ENCODE results near the gene SLC9C1. TPM values are rescaled to one million over a fixed set of nuclear protein-coding genes. Genes with fewer than 3 reads are reported as not detected.

SLC9C1 gene
- total RNA-seq, 3 donors from 2014 or later: 0.15 to 0.48 TPM; not detected in 1

- Histone ChIP-seq H3K27ac (no peak overlapping the region), H3K9me3 (no peaks in the 10 kb centered on the region), H3K4me1 (no peaks in the 10 kb centered on the region), H3K27me3 (no peaks in the 10 kb centered on the region), H3K4me3 (no peak overlapping the region), H3K36me3 (no peaks in the 10 kb centered on the region)
- TF ChIP-seq, protein P1, sequence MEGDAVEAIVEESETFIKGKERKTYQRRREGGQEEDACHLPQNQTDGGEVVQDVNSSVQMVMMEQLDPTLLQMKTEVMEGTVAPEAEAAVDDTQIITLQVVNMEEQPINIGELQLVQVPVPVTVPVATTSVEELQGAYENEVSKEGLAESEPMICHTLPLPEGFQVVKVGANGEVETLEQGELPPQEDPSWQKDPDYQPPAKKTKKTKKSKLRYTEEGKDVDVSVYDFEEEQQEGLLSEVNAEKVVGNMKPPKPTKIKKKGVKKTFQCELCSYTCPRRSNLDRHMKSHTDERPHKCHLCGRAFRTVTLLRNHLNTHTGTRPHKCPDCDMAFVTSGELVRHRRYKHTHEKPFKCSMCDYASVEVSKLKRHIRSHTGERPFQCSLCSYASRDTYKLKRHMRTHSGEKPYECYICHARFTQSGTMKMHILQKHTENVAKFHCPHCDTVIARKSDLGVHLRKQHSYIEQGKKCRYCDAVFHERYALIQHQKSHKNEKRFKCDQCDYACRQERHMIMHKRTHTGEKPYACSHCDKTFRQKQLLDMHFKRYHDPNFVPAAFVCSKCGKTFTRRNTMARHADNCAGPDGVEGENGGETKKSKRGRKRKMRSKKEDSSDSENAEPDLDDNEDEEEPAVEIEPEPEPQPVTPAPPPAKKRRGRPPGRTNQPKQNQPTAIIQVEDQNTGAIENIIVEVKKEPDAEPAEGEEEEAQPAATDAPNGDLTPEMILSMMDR (IDR thresholded peaks at IDR 0.05): no peak
- TF ChIP-seq POLR2AphosphoS5 (IDR thresholded peaks at IDR 0.05): no peak
- no peak for TF ChIP-seq POLR2A (IDR thresholded peaks at IDR 0.05)
- no peak for DNase-seq (ENCODE audit: low spot score in 2 of 2)
- intact Hi-C loops (cut with DNase I; ENCODE audit: low total_unique reads): no loop called here
Observed at GRCh38 chr3:112126511-112126911, 167.5 kb downstream of the SLC9C1 start.

GRCh38 chr3:112124907-112125607 is 169.0 kb downstream of the SLC9C1 start:
- no peaks in the 10 kb centered on the region for H3K27me3 ChIP-seq
- intact Hi-C loops (cut with DNase I; ENCODE audit: low total_unique reads): no loop called here
- H3K27ac ChIP-seq: no peak overlapping the region
- H3K4me1 ChIP-seq: no peaks in the 10 kb centered on the region
- no peak for DNase-seq (ENCODE audit: low spot score in 2 of 2)
- H3K4me3 ChIP-seq: no peak overlapping the region
- no peaks in the 10 kb centered on the region for H3K9me3 ChIP-seq
- H3K36me3 ChIP-seq: no peaks in the 10 kb centered on the region
- TF ChIP-seq POLR2A (IDR thresholded peaks at IDR 0.05) (no peak), POLR2AphosphoS5 (IDR thresholded peaks at IDR 0.05) (no peak)
- TF ChIP-seq, protein P1 (IDR thresholded peaks at IDR 0.05): no peak

DNA sequence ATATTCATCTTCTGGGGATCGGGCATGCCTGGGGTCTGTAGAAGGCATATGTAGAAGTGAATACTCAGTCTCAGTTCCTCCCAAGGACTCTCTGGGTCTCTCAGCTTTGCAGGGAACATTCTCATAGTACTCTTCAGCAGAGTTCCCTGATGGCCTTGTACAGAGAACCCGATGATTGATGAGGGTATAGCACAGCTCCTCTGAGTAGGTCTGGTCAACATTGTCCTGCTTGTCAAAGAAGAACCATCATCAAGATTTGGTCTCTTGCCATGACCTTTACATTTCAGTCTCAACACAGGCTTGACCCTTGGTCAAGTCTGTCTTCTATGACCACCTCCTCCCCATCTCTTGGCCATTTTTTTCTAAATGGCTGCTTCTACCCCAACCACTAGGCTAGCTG is 170.5 kb downstream of the SLC9C1 start:
- H3K4me1 ChIP-seq: no peaks in the 10 kb centered on the region
- H3K9me3 ChIP-seq: no peaks in the 10 kb centered on the region
- no peak for DNase-seq (ENCODE audit: low spot score in 2 of 2)
- intact Hi-C loops (cut with DNase I; ENCODE audit: low total_unique reads): no loop called here
- no peaks in the 10 kb centered on the region for H3K36me3 ChIP-seq
- H3K4me3 ChIP-seq: no peak overlapping the region
- no peak overlapping the region for H3K27ac ChIP-seq
- H3K27me3 ChIP-seq: no peaks in the 10 kb centered on the region
- TF ChIP-seq POLR2AphosphoS5 (IDR thresholded peaks at IDR 0.05): no peak
- TF ChIP-seq POLR2A (IDR thresholded peaks at IDR 0.05): no peak
- TF ChIP-seq, protein P1 (IDR thresholded peaks at IDR 0.05): no peak

DNA sequence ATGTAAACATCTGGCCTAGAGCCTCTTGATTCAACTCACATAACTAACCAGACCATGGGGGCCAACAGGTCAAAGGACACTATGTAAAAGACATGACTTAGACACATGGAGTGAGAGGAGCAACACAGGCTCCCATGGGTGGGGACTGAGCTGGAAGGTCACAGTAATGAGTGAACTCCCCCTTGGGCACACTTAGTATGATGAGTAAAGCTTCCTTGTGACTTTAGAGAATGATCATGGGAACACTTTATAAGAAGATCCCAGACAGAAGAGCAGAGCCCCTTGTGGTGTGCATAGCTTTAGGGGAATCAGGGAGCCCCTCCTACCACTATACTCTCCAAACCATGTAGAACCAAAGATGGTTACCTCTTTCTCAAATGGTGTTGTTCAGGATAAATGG is 171.1 kb downstream of the SLC9C1 start:
- intact Hi-C loops (cut with DNase I; ENCODE audit: low total_unique reads): no loop called here
- Histone ChIP-seq H3K4me1 (no peaks in the 10 kb centered on the region), H3K4me3 (no peak overlapping the region), H3K9me3 (no peaks in the 10 kb centered on the region), H3K27ac (no peak overlapping the region), H3K27me3 (no peaks in the 10 kb centered on the region), H3K36me3 (no peaks in the 10 kb centered on the region)
- no peak for DNase-seq (ENCODE audit: low spot score in 2 of 2)
- TF ChIP-seq, protein P1 (IDR thresholded peaks at IDR 0.05): no peak
- no peak for TF ChIP-seq POLR2AphosphoS5 (IDR thresholded peaks at IDR 0.05)
- TF ChIP-seq POLR2A (IDR thresholded peaks at IDR 0.05): no peak

GRCh38 chr3:112121577-112122547 is 172.2 kb downstream of the SLC9C1 start:
- Histone ChIP-seq H3K27me3 (no peaks in the 10 kb centered on the region), H3K4me3 (no peak overlapping the region), H3K27ac (no peak overlapping the region), H3K36me3 (no peaks in the 10 kb centered on the region), H3K4me1 (no peaks in the 10 kb centered on the region), H3K9me3 (no peaks in the 10 kb centered on the region)
- no peak for DNase-seq (ENCODE audit: low spot score in 2 of 2)
- TF ChIP-seq POLR2AphosphoS5 (IDR thresholded peaks at IDR 0.05) (no peak), POLR2A (IDR thresholded peaks at IDR 0.05) (no peak)
- TF ChIP-seq, protein P1 (IDR thresholded peaks at IDR 0.05): no peak
- intact Hi-C loops (cut with DNase I; ENCODE audit: low total_unique reads): no loop called here
